Uterus (tissue), 2 donors: ENCODE results near the gene CORIN.

Experiments
- CTCF ChIP-seq, 4 experiments: fragments of 200-600 bp in 2 of 4; fragments of 450-650 bp in 2 of 4; sonication (generic) in 2 of 4; IDR thresholded peaks; one replicate each; pipeline ENCODE4 v1.5.1; 2016 to 2019; ENCODE audit warnings: antibody characterized with exemption in 4 of 4, mild to moderate bottlenecking in 2 of 4, moderate library complexity in 1 of 4
- POLR2A ChIP-seq, 2 donors: fragments of 450-650 bp; IDR thresholded peaks; one replicate each; pipeline ENCODE4 v1.6.1; 2016; ENCODE audit warnings: antibody characterized with exemption in 2 of 2, mild to moderate bottlenecking in 1 of 2, moderate library complexity in 1 of 2

- TF ChIP-seq POLR2A (IDR thresholded peaks at IDR 0.05), result no peak
- TF ChIP-seq CTCF (IDR thresholded peaks at IDR 0.05), result no peak
Measured at GRCh38 chr4:47862297-47862696, 24.4 kb upstream of the CORIN start.
